ENCODE results near the gene RNF111.

Gene RNF111

DNA sequence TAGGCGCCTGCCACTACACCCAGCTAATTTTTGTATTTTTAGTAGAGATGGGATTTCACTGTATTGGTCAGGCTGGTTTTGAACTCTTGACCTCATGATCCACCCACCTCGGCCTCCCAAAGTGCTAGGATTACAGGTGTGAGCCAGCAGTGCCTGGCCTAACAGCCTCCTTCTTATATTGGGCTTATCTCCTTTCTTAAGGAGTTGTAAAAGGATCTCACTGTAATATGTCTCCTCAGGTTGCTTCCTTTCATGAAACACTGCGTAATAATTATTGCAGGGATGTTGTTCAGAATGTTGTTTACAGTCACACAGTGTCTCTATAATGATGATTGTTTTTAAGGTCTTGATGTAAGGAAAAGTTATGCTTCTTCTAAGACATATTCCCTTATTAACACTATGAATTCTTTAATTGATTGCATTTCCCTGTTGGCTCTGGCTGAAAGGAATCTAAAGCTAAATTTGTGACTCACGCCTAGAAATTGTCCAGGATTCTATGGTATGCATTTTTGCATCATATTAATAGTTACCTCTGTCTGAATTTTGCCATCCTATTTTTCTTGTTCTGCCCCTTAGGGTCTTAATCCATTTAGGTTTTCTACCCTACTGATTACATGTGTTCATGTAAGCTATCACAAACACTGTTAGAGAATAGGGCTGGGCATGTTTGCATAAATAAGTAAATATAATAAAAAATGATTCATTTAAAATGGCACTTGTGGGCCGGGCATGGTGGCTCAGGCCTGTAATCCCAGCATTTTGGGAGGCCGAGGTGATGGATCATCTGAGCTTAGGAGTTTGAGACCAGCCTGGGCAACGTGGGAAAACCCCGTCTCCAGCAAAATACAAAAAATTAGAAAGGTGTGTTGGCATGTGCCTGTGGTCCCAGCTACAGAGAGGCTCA lies 24.5 kb upstream of the RNF111 start:
- no peak overlapping the region for H3K4me3 ChIP-seq (ENCODE audit: low read depth, low read length)
- TF ChIP-seq CTCF (IDR thresholded peaks at IDR 0.05; ENCODE audit: low read depth, low read length) = no peak

GRCh38 chr15:58966698-58967097 lies 20.8 kb upstream of the RNF111 start:
- TF ChIP-seq CTCF (IDR thresholded peaks at IDR 0.05; ENCODE audit: low read depth, low read length) = no peak
- no peak overlapping the region for H3K4me3 ChIP-seq (ENCODE audit: low read depth, low read length)

DNA sequence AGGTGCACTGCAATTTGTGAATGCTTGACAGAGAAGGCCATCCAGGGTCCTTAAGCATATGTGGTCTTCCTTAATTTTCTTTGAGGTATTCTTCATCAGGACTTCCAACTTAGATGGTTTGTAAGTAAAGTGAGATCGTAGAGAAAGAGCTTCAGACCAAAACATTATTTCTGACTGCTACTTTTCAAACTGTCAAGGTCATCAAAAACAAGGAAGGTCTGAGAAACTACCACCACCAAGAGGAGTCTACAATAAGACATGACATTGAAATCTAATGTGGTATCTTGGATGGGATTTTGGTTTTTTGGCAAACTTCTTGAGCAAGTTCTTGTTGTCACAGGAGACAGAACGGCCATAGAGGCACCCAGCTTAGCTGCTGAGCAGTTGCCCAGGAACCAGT lies 20.0 kb upstream of the RNF111 start:
- no peak overlapping the region for H3K4me3 ChIP-seq (ENCODE audit: low read depth, low read length)
- TF ChIP-seq CTCF (IDR thresholded peaks at IDR 0.05; ENCODE audit: low read depth, low read length) = no peak

DNA sequence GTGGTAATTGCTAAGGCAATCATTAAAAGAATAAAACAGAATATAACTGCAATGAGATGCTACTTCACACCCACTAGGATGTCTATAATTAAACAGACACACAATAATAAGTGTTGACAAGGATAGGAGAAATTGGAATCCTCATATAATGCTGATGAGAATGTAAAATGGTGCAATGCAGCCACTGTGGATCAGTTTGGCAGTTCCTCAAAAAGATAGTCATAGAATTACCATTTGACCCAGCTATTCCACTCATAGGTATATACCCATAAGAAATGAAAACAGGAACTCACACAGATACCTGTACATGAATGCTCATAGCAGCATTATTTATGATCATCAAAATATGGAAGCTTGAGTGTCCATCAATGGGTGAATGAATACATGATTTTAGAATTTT lies 9.6 kb upstream of the RNF111 start:
- no peak overlapping the region for H3K4me3 ChIP-seq (ENCODE audit: low read depth, low read length)
- TF ChIP-seq CTCF (IDR thresholded peaks at IDR 0.05; ENCODE audit: low read depth, low read length) = no peak

DNA sequence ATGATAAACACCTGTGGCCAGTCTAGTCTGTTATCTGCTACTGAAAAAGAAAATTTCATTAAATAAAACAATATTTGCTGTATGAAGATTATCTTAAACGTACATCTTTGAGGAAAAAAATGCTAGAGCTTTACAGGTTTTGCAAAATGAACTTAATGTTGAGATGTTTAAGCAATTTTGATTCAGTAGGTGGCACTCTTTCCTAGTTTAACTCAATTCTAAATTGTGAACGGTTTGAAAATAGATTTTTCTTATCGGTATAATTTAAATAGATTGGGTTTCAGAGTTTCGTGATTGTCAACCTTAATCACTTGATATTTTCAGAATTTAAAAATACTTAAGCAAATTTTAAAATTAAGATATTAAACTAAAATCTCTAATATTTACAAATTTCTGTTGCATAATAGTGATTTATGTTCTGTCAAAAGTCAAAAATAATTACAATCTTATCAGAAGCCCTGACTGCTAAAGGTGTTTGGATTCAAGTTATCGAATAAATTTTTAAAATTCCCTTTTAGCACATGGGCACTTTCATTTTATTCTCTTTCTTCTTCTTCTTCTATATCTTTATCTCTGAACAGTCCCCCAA lies 7.0 kb upstream of the RNF111 start:
- H3K4me3 ChIP-seq (ENCODE audit: low read depth, low read length) = no peak overlapping the region
- TF ChIP-seq CTCF (IDR thresholded peaks at IDR 0.05; ENCODE audit: low read depth, low read length) = peak; percentile 7; the same call in 1 of the 2 replicates

DNA sequence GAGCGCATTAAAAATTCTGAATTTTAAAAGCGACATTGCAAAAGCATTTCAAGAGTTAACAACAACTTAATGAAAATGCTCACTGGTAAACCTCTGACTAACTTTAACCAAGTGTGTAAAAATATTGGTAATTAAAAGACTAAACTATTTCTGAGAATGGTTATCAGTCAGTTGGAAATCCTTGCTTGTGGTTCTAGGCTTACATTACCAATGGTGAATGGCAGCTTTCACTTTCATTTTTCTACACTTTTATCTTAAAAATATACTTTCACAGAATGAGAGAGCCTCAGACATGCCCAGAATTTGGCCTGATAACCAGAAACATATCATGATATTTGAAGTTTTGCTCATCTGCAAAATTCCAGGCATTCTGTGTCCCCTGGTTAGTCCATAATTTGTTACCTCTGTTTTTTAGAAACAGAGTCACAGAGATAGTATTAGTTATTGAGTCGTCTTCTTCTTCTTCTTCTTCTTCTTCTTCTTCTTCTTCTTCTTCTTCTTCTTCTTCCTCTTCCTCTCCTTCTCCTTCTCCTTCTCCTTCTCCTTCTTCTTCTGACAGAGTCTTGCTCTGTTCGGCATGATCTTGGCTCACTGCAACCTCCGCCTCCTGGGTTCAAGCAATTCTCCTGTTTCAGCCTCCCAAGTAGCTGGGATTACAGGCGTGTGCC lies 5.5 kb upstream of the RNF111 start:
- H3K4me3 ChIP-seq (ENCODE audit: low read depth, low read length) = no peak overlapping the region
- TF ChIP-seq CTCF (IDR thresholded peaks at IDR 0.05; ENCODE audit: low read depth, low read length) = no peak

DNA sequence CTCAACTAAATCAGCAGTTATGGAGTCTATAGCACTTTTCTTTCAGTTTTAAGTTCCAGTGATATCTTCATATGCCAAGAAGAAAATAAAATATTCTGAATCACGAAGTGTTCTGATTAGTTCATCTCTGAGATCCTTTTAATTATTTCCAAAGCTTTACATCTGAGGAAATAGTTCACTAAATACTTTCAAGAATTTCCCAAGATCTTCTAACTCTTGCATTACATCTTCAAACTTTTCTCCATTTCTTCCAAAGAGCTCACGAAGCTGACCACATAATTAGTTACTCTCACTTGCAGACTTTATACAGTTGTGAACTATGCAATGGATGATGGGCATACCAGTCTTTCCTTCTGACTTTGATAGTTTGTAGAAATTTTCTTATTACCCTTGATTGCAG lies 4.2 kb upstream of the RNF111 start:
- H3K4me3 ChIP-seq (ENCODE audit: low read depth, low read length) = no peak overlapping the region
- no peak for TF ChIP-seq CTCF (IDR thresholded peaks at IDR 0.05; ENCODE audit: low read depth, low read length)
